Measurements from ENCODE around the gene SCO2.

- no peak for TF ChIP-seq CTCF (IDR thresholded peaks at IDR 0.05; ENCODE audit: low read length)
- no peak for TF ChIP-seq EZH2 (IDR thresholded peaks at IDR 0.05; ENCODE audit: borderline replicate concordance, low read length)
Observed at GRCh38 chr22:50481440-50482106, 43.8 kb downstream of the SCO2 start, which contains the start of gene ADM2.

Data from OCI-LY1 (cell line).